ENCODE data around the gene MCM10. TPM values are rescaled to one million over a fixed set of nuclear protein-coding genes. Genes with fewer than 3 reads are reported as not detected.

MCM10 gene
- total RNA-seq, 4 donors from 2014 or later, result 0.41 to 0.75 (median 0.62) TPM

DNA sequence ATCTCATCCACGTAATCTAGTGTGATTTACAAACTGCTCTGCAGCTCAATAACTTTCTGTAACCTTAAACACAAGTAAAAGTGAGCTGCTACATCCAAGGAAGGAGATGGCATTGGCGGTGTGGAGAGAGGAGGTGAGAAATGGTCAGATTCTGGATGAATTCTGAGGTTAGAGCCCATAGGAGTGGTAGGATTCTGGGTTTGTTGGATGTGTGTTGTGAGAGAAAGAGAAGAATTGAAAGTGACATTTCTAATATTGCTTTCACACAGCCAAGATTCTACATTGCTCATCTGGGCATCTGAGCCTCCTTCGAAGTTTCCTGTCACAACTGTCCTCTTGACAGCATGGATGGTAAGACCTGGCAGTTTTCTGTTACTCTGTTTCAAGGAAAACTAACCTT lies 2.5 kb downstream of the MCM10 start:
- 89 to 96% methylated on average over 3 of the region's 3 CpGs for WGBS, 2 donors (ENCODE audit: low coverage in 1 of 2)
- no peak overlapping the region for H3K27ac ChIP-seq
- H3K9me3 ChIP-seq, result no peaks in the 10 kb centered on the region
- no peak overlapping the region for H3K4me3 ChIP-seq
- DNase-seq, result no peak
- H3K4me1 ChIP-seq, result peaks cover 0 to 17% (median 11%) of the 10 kb centered on the region in 4 donors
- in situ Hi-C loops (cut with MboI; ENCODE audit: low pct_ligation_motif_present in 1 of 4, low pct_unique_long_range_greater_than_20kb in 1 of 4, low sequenced_read_pairs in 3 of 4) (loop anchor here in 1 of 4 donors (5.0 kb wide), 1 partner anchor 138 kb away; the partner anchor contains the start of gene PHYH), intact Hi-C loops (cut with DNase I; ENCODE audit: low total_unique reads) (no loop called here)
- no peaks in the 10 kb centered on the region for H3K27me3 ChIP-seq
- no peaks in the 10 kb centered on the region for H3K36me3 ChIP-seq
- TF ChIP-seq EP300 (IDR thresholded peaks at IDR 0.05; ENCODE audit: low read depth), result no peak
- TF ChIP-seq POLR2A (IDR thresholded peaks at IDR 0.05), result no peak
- TF ChIP-seq POLR2AphosphoS5 (IDR thresholded peaks at IDR 0.05), result no peak
- no peak for TF ChIP-seq CTCF (IDR thresholded peaks at IDR 0.05)

DNA sequence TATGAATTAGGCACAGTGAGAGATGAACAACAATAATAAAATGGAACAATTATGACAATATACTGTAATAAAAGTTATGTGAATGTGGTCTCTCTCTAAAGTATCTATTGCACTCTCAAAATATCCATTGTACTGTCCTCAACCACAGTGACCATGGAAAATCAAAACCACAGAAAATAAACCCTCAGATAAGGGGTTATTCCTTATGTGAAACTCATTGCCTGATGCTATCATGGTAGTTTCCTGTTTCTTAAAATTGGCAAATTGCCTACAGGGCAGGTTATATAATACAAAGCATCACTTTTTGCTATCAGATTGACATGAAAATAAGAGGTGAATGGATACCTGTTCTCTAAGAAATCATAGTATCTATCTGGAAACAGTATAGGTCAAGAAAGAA lies 3.8 kb downstream of the MCM10 start:
- Histone ChIP-seq H3K9me3 (no peaks in the 10 kb centered on the region), H3K4me1 (peaks cover 0 to 17% (median 11%) of the 10 kb centered on the region in 4 donors), H3K36me3 (no peaks in the 10 kb centered on the region), H3K4me3 (no peak overlapping the region), H3K27me3 (no peaks in the 10 kb centered on the region), H3K27ac (no peak overlapping the region)
- no peak for DNase-seq
- in situ Hi-C loops (cut with MboI; ENCODE audit: low pct_ligation_motif_present in 1 of 4, low pct_unique_long_range_greater_than_20kb in 1 of 4, low sequenced_read_pairs in 3 of 4), result no loop called here
- intact Hi-C loops (cut with DNase I; ENCODE audit: low total_unique reads), result no loop called here
- TF ChIP-seq POLR2A (IDR thresholded peaks at IDR 0.05), result no peak
- TF ChIP-seq CTCF (IDR thresholded peaks at IDR 0.05), result no peak
- no peak for TF ChIP-seq EP300 (IDR thresholded peaks at IDR 0.05; ENCODE audit: low read depth)
- TF ChIP-seq POLR2AphosphoS5 (IDR thresholded peaks at IDR 0.05), result no peak

DNA sequence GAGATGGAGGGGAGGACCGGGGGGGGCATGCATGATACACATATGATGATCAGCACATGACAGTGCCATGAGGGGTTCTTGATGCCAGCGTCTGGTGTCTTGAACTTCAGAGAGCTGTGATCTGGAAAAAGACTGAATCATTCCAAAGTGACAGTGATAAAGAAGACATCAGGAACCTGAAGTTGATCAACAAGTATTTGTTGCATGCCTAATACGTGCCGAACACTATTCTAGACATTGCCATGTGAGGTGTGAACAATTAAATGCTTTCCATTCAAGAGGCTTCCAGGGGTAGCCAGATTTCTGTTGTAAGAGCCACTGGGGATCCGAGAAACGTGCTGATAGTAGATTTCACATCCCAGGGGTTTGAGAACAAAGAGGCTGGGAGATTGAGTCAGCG lies 6.2 kb downstream of the MCM10 start:
- intact Hi-C loops (cut with DNase I; ENCODE audit: low total_unique reads), result no loop called here
- H3K4me3 ChIP-seq, result no peak overlapping the region
- DNase-seq, result no peak
- in situ Hi-C loops (cut with MboI; ENCODE audit: low pct_ligation_motif_present in 1 of 4, low pct_unique_long_range_greater_than_20kb in 1 of 4, low sequenced_read_pairs in 3 of 4), result no loop called here
- H3K27me3 ChIP-seq, result no peaks in the 10 kb centered on the region
- H3K36me3 ChIP-seq, result no peaks in the 10 kb centered on the region
- no peaks in the 10 kb centered on the region for H3K9me3 ChIP-seq
- 83 to 88% methylated on average over 6 to 7 of the region's 7 CpGs for WGBS, 2 donors (ENCODE audit: low coverage in 1 of 2)
- TF ChIP-seq POLR2AphosphoS5 (IDR thresholded peaks at IDR 0.05) (no peak), EP300 (IDR thresholded peaks at IDR 0.05; ENCODE audit: low read depth) (no peak), CTCF (IDR thresholded peaks at IDR 0.05) (no peak), POLR2A (IDR thresholded peaks at IDR 0.05) (no peak)
- H3K27ac ChIP-seq, result no peak overlapping the region
- no peaks in the 10 kb centered on the region for H3K4me1 ChIP-seq

DNA sequence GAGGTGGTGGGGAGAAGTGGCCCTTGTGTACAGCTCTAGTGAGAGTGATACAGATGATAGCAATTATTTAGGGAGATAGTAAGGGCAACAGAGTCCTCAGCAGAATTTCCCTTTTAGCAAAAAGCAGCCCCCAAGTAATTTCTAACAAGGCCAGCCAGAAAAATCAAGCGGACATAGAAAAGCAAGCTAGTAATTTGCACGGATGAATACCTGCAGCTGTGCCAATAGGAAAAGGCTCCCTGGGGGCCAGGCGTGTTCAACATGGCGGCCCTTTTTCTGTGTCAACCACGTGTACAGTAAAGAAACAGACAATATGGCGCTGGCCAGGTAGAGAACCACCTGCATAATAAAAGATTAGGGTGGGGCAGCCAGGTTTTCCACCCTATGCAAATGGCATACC lies 7.4 kb downstream of the MCM10 start:
- DNase-seq, result no peak
- Histone ChIP-seq H3K36me3 (no peaks in the 10 kb centered on the region), H3K27ac (no peak overlapping the region), H3K9me3 (no peaks in the 10 kb centered on the region), H3K27me3 (no peaks in the 10 kb centered on the region), H3K4me3 (no peak overlapping the region), H3K4me1 (no peaks in the 10 kb centered on the region)
- WGBS, 2 donors (ENCODE audit: low coverage in 1 of 2), result 93% methylated on average over 3 to 6 of the region's 6 CpGs
- intact Hi-C loops (cut with DNase I; ENCODE audit: low total_unique reads), result no loop called here
- TF ChIP-seq POLR2A (IDR thresholded peaks at IDR 0.05) (no peak), CTCF (IDR thresholded peaks at IDR 0.05) (no peak), EP300 (IDR thresholded peaks at IDR 0.05; ENCODE audit: low read depth) (no peak), POLR2AphosphoS5 (IDR thresholded peaks at IDR 0.05) (no peak)
- in situ Hi-C loops (cut with MboI; ENCODE audit: low pct_ligation_motif_present in 1 of 4, low pct_unique_long_range_greater_than_20kb in 1 of 4, low sequenced_read_pairs in 3 of 4), result no loop called here
